ENCODE measurements around the gene BICDL2. TPM values are rescaled to one million over a fixed set of nuclear protein-coding genes. Genes with fewer than 3 reads are reported as not detected.

BICDL2 gene
- polyA plus RNA-seq, 3 donors: not detected

DNA sequence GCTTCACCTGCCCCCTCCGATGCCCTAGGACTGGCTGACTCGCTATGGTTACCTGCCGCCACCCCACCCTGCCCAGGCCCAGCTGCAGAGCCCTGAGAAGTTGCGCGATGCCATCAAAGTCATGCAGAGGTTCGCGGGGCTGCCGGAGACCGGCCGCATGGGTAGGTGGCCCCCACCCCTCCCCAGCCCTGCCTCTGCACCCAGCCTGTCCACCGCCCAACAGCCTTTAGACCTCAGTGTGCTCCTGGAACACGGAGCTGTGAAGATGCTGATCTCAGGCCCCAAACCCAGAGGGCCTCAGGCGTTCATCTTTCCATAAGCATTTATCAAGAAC lies 10.6 kb upstream of the BICDL2 start:
- peaks cover 29 to 45% (median 38%) of the 10 kb centered on the region in 3 donors for H3K27me3 Mint-ChIP-seq (ENCODE audit: low read depth in 3 of 3)
- DNase-seq: no peak
- Histone ChIP-seq H3K4me1 (ENCODE audit: control insufficient read depth in 1 of 2, insufficient read depth in 2 of 2, low read length in 2 of 2) (peaks cover 69 to 87% of the 10 kb centered on the region in 2 donors), H3K36me3 (replicated peaks in 1 of 2; ENCODE audit: control insufficient read depth in 1 of 2, insufficient read depth in 2 of 2, low read length in 2 of 2) (no peaks in the 10 kb centered on the region), H3K4me3 (replicated peaks in 1 of 3; ENCODE audit: low read depth in 2 of 3, low read length in 3 of 3) (peak overlapping the region in 2 of 3 experiments; percentile 22 to 86), H3K27me3 (ENCODE audit: control insufficient read depth in 2 of 2, insufficient read depth in 2 of 2, low read length in 2 of 2) (peaks cover 7 to 31% of the 10 kb centered on the region in 2 donors), H3K27ac (ENCODE audit: low read depth in 1 of 2, low read length in 2 of 2) (no peak overlapping the region), H3K9me3 (replicated peaks in 1 of 2; ENCODE audit: control insufficient read depth in 1 of 2, insufficient read depth in 1 of 2, low read length in 2 of 2) (no peaks in the 10 kb centered on the region), H3K9ac (ENCODE audit: insufficient read depth, low read length, poor library complexity, severe bottlenecking) (peak overlapping the region; percentile 70), H2AFZ (ENCODE audit: insufficient read depth, low read depth, low read length, poor library complexity, severe bottlenecking) (peak overlapping the region; percentile 93), H4K20me1 (ENCODE audit: insufficient read depth, low read length) (no peaks in the 10 kb centered on the region), H3K4me2 (replicated peaks; ENCODE audit: extremely low read depth, low read length, poor library complexity, severe bottlenecking) (peak overlapping the region; percentile 100), H3K79me2 (ENCODE audit: insufficient read depth, low read length) (no peaks in the 10 kb centered on the region)
- WGBS (ENCODE audit: insufficient coverage): 21% methylated on average over 11 of the region's 13 CpGs
- peaks cover 0 to 9% (median 3%) of the 10 kb centered on the region in 7 donors for H3K9me3 Mint-ChIP-seq
- no peak for TF ChIP-seq CTCF (IDR thresholded peaks at IDR 0.05)
- peaks cover 24 to 29% of the 10 kb centered on the region in 2 donors for H3K36me3 Mint-ChIP-seq
- peak overlapping the region; percentile 75 to 93 for H3K4me3 Mint-ChIP-seq
- H3K27ac Mint-ChIP-seq: peak overlapping the region in 1 of 7 donors; percentile 62
- intact Hi-C loops (cut with micrococcal nuclease): no loop called here
- peaks cover 66% of the 10 kb centered on the region for H3K4me1 Mint-ChIP-seq

DNA sequence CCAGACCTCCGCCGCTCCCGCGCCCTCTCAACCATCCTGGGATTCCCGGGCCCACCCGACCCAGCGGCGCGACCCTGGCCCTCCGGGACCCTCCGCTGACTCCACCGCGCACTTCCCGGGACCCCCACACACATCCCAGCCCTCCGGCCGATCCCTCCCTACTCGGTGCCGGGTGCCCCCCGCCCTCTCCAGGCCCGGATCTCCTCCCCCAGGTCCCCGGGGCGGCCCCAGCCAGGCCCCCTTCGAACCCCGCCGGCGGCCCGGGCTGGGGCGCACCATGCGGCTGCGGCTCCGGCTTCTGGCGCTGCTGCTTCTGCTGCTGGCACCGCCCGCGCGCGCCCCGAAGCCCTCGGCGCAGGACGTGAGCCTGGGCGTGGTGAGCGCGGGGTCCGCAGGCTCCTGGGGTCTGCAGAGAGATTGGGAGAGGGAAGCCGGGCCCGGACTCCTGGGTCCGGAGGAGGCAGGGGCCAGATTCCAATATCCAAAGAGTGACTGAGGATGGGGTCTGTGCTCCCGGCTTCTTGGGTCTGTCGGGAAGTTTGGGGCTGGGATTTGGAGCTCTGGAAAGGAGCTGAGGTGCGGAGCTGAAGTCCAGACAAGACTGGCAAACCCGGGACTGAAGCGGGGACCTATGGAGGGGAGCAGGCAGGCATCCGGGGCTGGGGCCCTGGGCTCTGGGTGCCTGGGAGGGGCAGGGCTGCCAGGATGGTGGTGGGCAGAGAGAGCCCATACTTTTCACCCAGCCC lies 10.1 kb upstream of the BICDL2 start:
- H3K4me1 ChIP-seq (ENCODE audit: control insufficient read depth in 1 of 2, insufficient read depth in 2 of 2, low read length in 2 of 2): peaks cover 66 to 83% of the 10 kb centered on the region in 2 donors
- no peaks in the 10 kb centered on the region for H3K9me3 ChIP-seq (replicated peaks in 1 of 2; ENCODE audit: control insufficient read depth in 1 of 2, insufficient read depth in 1 of 2, low read length in 2 of 2)
- peak overlapping the region; percentile 75 to 93 for H3K4me3 Mint-ChIP-seq
- H3K27ac ChIP-seq (ENCODE audit: low read depth in 1 of 2, low read length in 2 of 2): peak overlapping the region in 1 of 2 donors; percentile 44
- WGBS (ENCODE audit: insufficient coverage): 3% methylated on average over 50 of the region's 54 CpGs
- H3K4me3 ChIP-seq (replicated peaks in 1 of 3; ENCODE audit: low read depth in 2 of 3, low read length in 3 of 3): peak overlapping the region; percentile 51 to 86 (median 73)
- TF ChIP-seq CTCF (IDR thresholded peaks at IDR 0.05): no peak
- H2AFZ ChIP-seq (ENCODE audit: insufficient read depth, low read depth, low read length, poor library complexity, severe bottlenecking): peak overlapping the region; percentile 93
- H3K27me3 Mint-ChIP-seq (ENCODE audit: low read depth in 3 of 3): peaks cover 29 to 42% (median 39%) of the 10 kb centered on the region in 3 donors
- peaks cover 61% of the 10 kb centered on the region for H3K4me1 Mint-ChIP-seq
- no peaks in the 10 kb centered on the region for H3K36me3 ChIP-seq (replicated peaks in 1 of 2; ENCODE audit: control insufficient read depth in 1 of 2, insufficient read depth in 2 of 2, low read length in 2 of 2)
- no peaks in the 10 kb centered on the region for H4K20me1 ChIP-seq (ENCODE audit: insufficient read depth, low read length)
- H3K27me3 ChIP-seq (ENCODE audit: control insufficient read depth in 2 of 2, insufficient read depth in 2 of 2, low read length in 2 of 2): peaks cover 7 to 31% of the 10 kb centered on the region in 2 donors
- H3K36me3 Mint-ChIP-seq: peaks cover 20 to 26% of the 10 kb centered on the region in 2 donors
- intact Hi-C loops (cut with micrococcal nuclease): no loop called here
- DNase-seq: no peak
- peak overlapping the region; percentile 100 for H3K4me2 ChIP-seq (replicated peaks; ENCODE audit: extremely low read depth, low read length, poor library complexity, severe bottlenecking)
- no peaks in the 10 kb centered on the region for H3K79me2 ChIP-seq (ENCODE audit: insufficient read depth, low read length)
- H3K9ac ChIP-seq (ENCODE audit: insufficient read depth, low read length, poor library complexity, severe bottlenecking): peak overlapping the region; percentile 70
- peaks cover 0 to 9% (median 3%) of the 10 kb centered on the region in 7 donors for H3K9me3 Mint-ChIP-seq
- peak overlapping the region in 2 of 7 donors; percentile 41 to 45 for H3K27ac Mint-ChIP-seq

Measured in CD14-positive monocyte (primary cell).